IgD-negative memory B cell (primary cell): ENCODE data around the gene NELFCD. TPM values are rescaled to one million over a fixed set of nuclear protein-coding genes. Genes with fewer than 3 reads are reported as not detected.
A peak's percentile ranks its signal among the peaks of the same experiment; 100 is the strongest.
"Not testable (repeated sequence)": the region's sequence is repeated elsewhere in the genome, so short reads cannot be mapped to it uniquely, and the experiment has no call there.

Experiments
- H3K27ac Mint-ChIP-seq, 3 donors: one replicate each; pipeline ENCODE4 v1.8.0; 2020 to 2022; ENCODE audit warnings: mild to moderate bottlenecking in 3 of 3, mixed read lengths in 3 of 3, moderate library complexity in 1 of 3
- H3K27me3 Mint-ChIP-seq: one replicate; pipeline ENCODE4 v1.8.0; 2021; ENCODE audit warnings: mixed read lengths
- H3K36me3 Mint-ChIP-seq: one replicate; pipeline ENCODE4 v1.8.0; 2020; ENCODE audit warnings: mild to moderate bottlenecking, mixed read lengths
- H3K4me1 Mint-ChIP-seq, 3 donors: one replicate each; pipeline ENCODE4 v1.8.0; 2020 to 2022; ENCODE audit warnings: mixed read lengths in 3 of 3, mild to moderate bottlenecking in 1 of 3
- H3K4me3 Mint-ChIP-seq, 4 donors: one replicate each; pipeline ENCODE4 v1.8.0; 2020 to 2022; ENCODE audit warnings: mild to moderate bottlenecking in 4 of 4, mixed read lengths in 4 of 4, moderate library complexity in 3 of 4
- H3K9me3 Mint-ChIP-seq, 3 donors: one replicate each; pipeline ENCODE4 v1.8.0; 2020 to 2021; ENCODE audit warnings: mixed read lengths in 3 of 3, mild to moderate bottlenecking in 1 of 3
- polyA plus RNA-seq: library from polyadenylated mRNA; unstranded; fragments of 300-500 nt; fragmentation: Illumina TruSeq; gene quantifications from one replicate; pipeline ENCODE4 v1.2.3, GENCODE V29; 2021

Gene NELFCD
- polyA plus RNA-seq, 1 donor from 2014 or later: 79.6 TPM

DNA sequence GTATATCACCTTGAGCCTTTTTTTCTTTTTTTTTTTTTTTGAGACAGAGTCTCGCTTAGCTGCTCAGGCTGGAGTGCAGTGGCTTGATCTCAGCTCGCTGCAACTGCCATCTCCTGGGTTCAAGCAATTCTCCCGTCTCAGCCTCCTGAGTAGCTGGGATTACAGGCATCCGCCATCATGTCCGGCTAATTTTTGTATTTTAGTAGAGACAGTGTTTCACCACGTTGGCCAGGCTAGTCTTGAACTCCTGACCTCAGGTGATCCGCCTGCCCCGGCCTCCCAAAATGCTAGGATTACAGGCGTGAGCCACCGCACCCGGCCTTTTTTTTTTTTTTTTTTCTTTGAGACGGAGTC lies 2.0 kb downstream of the NELFCD start:
- H3K4me3 Mint-ChIP-seq: peak overlapping the region in 3 of 4 donors; percentile 84 to 97 (median 97)
- H3K27me3 Mint-ChIP-seq, H3K9me3 Mint-ChIP-seq, H3K36me3 Mint-ChIP-seq: not testable (repeated sequence)
- peaks cover 33 to 36% (median 36%) of the 10 kb centered on the region in 3 donors for H3K4me1 Mint-ChIP-seq
- peak overlapping the region in 2 of 3 donors; percentile 69 to 85 for H3K27ac Mint-ChIP-seq

GRCh38 chr20:58984691-58985090 lies 3.6 kb downstream of the NELFCD start:
- Mint-ChIP-seq H3K4me3 (peak overlapping the region in 1 of 4 donors; percentile 72), H3K27me3 (no peaks in the 10 kb centered on the region), H3K27ac (peak overlapping the region in 2 of 3 donors; percentile 17 to 88), H3K9me3 (no peaks in the 10 kb centered on the region), H3K36me3 (peaks cover 4% of the 10 kb centered on the region), H3K4me1 (peaks cover 25 to 27% (median 25%) of the 10 kb centered on the region in 3 donors)

- H3K36me3 Mint-ChIP-seq: peaks cover 4% of the 10 kb centered on the region
- no peak overlapping the region for H3K4me3 Mint-ChIP-seq
- H3K4me1 Mint-ChIP-seq: peaks cover 25 to 30% (median 25%) of the 10 kb centered on the region in 3 donors
- H3K27me3 Mint-ChIP-seq: no peaks in the 10 kb centered on the region
- H3K27ac Mint-ChIP-seq: peak overlapping the region in 1 of 3 donors; percentile 51
- H3K9me3 Mint-ChIP-seq: no peaks in the 10 kb centered on the region
Observed at GRCh38 chr20:58985656-58986055, 4.6 kb downstream of the NELFCD start.

DNA sequence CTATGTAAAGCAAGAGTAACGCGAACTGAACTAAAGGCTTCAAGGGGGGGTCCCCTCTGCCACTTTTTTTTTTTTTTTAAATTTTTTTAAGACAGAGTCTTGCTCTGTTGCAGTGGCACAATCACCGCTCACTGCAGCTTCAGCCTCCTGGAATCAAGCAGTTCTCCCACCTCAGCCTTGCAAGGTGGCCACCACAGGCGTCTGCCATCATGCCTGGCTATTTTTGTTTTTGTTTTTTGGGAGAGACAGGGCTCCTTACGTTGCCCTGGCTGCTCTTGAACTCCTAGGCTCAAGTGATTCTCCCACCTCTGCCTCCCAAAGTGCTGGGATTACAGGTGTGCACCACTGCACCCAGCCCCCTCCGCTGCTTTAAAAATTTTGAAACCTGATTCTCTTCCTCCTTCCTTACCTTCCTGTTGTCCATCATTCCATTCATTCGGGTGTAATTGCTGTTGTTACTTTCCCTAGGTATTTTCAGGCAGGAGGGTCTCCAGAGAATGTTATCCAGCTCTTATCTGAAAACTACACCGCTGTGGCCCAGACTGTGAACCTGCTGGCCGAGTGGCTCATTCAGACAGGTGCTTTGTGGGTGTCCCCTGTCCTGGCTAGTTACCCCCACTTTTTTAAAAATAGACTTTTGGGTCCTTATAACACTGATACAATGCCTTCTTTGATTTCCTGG lies 5.4 kb downstream of the NELFCD start:
- H3K9me3 Mint-ChIP-seq: no peaks in the 10 kb centered on the region
- peaks cover 25 to 30% (median 26%) of the 10 kb centered on the region in 3 donors for H3K4me1 Mint-ChIP-seq
- H3K4me3 Mint-ChIP-seq: no peak overlapping the region
- H3K27ac Mint-ChIP-seq: peak overlapping the region; percentile 23 to 81 (median 76)
- H3K36me3 Mint-ChIP-seq: peaks cover 4% of the 10 kb centered on the region
- H3K27me3 Mint-ChIP-seq: no peaks in the 10 kb centered on the region

- H3K27me3 Mint-ChIP-seq: no peaks in the 10 kb centered on the region
- H3K9me3 Mint-ChIP-seq: no peaks in the 10 kb centered on the region
- H3K27ac Mint-ChIP-seq: peak overlapping the region; percentile 23 to 67 (median 47)
- H3K4me3 Mint-ChIP-seq: peak overlapping the region in 1 of 4 donors; percentile 20
- H3K4me1 Mint-ChIP-seq: peaks cover 21 to 27% (median 26%) of the 10 kb centered on the region in 3 donors
- H3K36me3 Mint-ChIP-seq: peaks cover 4% of the 10 kb centered on the region
Observed at GRCh38 chr20:58986968-58987517, 6.0 kb downstream of the NELFCD start.

DNA sequence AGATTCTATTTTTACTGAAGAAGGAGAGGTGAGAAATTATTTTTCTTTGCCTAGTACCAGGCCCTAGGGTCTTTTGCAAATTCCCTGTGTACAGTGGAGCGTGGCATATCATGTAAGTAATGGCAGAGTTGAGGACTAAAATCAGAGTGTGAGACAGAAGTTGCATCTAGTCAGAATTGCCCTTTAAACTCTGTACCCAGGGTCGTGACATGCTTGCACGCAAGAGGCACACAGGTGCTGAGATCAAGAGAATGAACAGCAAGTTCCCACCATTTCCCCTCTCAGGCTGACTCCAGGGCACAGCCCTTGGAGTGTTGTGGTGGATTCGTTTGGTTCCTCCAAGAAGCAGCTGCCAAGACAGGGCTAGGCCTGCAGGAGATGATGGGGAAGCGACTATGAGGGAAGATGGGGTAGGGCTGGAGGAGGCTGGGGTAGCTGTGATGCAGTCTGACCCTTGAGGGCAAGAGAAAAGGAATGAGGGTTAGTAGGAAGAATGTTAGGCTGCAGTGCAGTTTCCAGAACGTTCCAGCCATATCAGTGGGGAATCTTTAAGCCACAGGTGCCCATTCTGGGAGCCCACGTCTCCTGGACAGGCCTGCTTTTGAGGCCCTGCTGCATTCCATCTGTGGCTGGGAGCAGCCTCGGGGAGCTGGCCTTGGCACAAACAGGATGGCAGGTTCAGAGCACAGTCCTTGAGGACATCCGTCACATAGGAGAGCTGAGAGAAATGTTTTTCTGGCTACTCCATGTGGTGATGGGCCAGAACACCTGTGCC lies 6.9 kb downstream of the NELFCD start:
- no peaks in the 10 kb centered on the region for H3K9me3 Mint-ChIP-seq

GRCh38 chr20:58988565-58988882 lies 7.5 kb downstream of the NELFCD start:
- H3K27me3 Mint-ChIP-seq: no peaks in the 10 kb centered on the region
- H3K4me1 Mint-ChIP-seq: peaks cover 15 to 23% (median 16%) of the 10 kb centered on the region in 3 donors
- no peak overlapping the region for H3K4me3 Mint-ChIP-seq
- no peaks in the 10 kb centered on the region for H3K9me3 Mint-ChIP-seq
- peak overlapping the region in 2 of 3 donors; percentile 35 to 90 for H3K27ac Mint-ChIP-seq
- H3K36me3 Mint-ChIP-seq: peaks cover 4% of the 10 kb centered on the region

More for the DNA sequence above, 6.9 kb downstream of the NELFCD start:
- Mint-ChIP-seq H3K36me3 (peaks cover 4% of the 10 kb centered on the region), H3K27me3 (no peaks in the 10 kb centered on the region), H3K4me1 (peaks cover 15 to 21% (median 18%) of the 10 kb centered on the region in 3 donors), H3K4me3 (no peak overlapping the region), H3K27ac (peak overlapping the region; percentile 35 to 47 (median 42))

DNA sequence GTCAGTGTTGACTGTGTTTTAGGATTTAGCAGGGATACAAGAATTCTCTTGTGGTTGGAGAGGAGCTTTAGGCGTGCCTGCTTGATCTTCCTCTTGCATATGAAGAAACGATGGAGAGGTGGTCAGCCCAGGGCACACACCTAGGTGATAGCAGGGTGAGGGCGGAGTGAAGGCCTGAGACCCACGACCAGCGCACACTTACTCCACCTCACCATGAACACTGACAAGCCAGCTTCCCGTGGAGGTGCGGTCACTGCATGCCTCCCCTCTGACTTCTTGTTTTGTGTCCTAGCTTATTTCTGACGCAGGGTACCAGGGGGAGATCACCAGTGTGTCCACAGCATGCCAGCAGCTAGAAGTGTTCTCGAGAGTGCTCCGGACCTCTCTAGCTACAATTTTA lies 8.1 kb downstream of the NELFCD start:
- peaks cover 4% of the 10 kb centered on the region for H3K36me3 Mint-ChIP-seq
- H3K4me1 Mint-ChIP-seq: peaks cover 8 to 20% (median 13%) of the 10 kb centered on the region in 3 donors
- H3K27me3 Mint-ChIP-seq: no peaks in the 10 kb centered on the region
- H3K27ac Mint-ChIP-seq: peak overlapping the region in 2 of 3 donors; percentile 35 to 53
- no peak overlapping the region for H3K4me3 Mint-ChIP-seq
- H3K9me3 Mint-ChIP-seq: no peaks in the 10 kb centered on the region

GRCh38 chr20:58990651-58991445 lies 9.8 kb downstream of the NELFCD start:
- no peak overlapping the region for H3K27ac Mint-ChIP-seq
- no peaks in the 10 kb centered on the region for H3K9me3 Mint-ChIP-seq
- peaks cover 7 to 21% (median 19%) of the 10 kb centered on the region in 3 donors for H3K4me1 Mint-ChIP-seq
- H3K27me3 Mint-ChIP-seq: no peaks in the 10 kb centered on the region
- H3K36me3 Mint-ChIP-seq: peaks cover 4% of the 10 kb centered on the region
- peak overlapping the region in 1 of 4 donors; percentile 51 for H3K4me3 Mint-ChIP-seq

DNA sequence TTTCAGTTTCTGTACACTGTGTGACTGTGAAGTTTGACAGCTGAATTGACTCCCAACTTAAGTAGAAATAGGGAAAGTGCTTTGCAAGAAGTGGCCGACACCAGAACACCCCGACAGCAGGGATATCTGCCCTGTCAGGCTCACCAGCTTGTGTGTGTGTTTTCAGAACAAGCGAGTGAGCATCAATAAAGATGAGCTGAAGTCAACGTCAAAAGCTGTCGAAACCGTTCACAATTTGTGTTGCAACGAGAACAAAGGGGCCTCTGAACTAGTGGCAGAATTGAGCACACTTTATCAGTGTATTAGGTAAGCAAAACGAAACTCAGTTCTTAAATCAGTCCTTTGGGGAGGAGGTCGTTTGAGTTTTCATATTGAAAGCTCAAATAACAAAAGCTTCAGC lies 10.7 kb downstream of the NELFCD start:
- Mint-ChIP-seq H3K27me3 (no peaks in the 10 kb centered on the region), H3K36me3 (peaks cover 4% of the 10 kb centered on the region), H3K4me3 (no peak overlapping the region), H3K27ac (peak overlapping the region in 1 of 3 donors; percentile 46), H3K4me1 (peaks cover 9 to 21% (median 20%) of the 10 kb centered on the region in 3 donors), H3K9me3 (no peaks in the 10 kb centered on the region)

DNA sequence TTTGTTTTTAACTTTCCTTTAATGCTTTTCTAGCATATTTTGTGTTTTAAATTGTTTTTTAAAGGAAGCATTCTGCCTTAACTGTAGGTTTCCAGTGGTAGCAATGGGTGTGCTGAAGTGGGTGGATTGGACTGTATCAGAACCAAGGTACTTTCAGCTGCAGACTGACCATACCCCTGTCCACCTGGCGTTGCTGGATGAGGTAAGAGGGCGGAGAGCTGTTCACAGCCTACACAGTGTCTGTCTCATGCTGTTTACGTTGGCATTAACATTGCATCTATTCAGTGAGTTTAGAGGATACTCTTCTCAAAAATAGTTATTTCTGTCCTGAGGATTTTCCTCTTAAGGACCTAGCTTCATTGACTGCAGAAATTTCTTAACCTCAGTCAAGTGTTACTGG lies 11.9 kb downstream of the NELFCD start:
- Mint-ChIP-seq H3K4me3 (no peak overlapping the region), H3K4me1 (peaks cover 5 to 20% (median 19%) of the 10 kb centered on the region in 3 donors), H3K27me3 (no peaks in the 10 kb centered on the region), H3K27ac (peak overlapping the region in 2 of 3 donors; percentile 14 to 39), H3K36me3 (peaks cover 3% of the 10 kb centered on the region), H3K9me3 (no peaks in the 10 kb centered on the region)

DNA sequence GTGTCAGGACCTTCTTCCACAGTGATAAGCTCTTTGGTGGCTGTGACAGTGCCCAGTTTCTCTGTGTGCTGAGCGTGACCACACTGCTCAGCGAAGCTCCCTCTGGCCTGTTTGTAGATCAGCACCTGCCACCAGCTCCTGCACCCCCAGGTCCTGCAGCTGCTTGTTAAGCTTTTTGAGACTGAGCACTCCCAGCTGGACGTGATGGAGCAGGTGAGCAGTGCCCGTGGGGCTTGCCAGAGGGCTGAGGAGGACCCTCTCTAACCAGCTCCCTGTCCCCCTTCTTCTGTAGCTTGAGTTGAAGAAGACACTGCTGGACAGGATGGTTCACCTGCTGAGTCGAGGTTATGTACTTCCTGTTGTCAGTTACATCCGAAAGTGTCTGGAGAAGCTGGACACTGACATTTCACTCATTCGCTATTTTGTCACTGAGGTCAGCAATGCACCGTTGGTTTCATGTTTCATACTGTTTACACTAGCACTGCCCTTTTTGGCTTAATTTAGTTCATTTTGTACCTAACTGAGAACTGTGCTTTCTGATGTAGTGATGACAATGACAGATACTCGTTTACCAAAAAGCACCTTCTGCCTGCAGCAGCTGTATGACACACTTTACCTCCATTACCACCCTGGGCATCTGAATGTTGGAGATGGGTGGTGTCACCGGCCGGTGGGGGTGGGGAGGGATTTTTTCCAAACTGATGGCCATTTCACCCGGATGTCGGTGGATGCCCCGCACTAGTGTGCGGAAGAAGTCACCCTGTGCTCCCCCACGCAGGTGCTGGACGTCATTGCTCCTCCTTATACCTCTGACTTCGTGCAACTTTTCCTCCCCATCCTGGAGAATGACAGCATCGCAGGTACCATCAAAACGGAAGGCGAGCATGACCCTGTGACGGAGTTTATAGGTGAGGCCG lies 12.5 kb downstream of the NELFCD start:
- H3K27me3 Mint-ChIP-seq: no peaks in the 10 kb centered on the region
- peak overlapping the region in 2 of 3 donors; percentile 22 to 41 for H3K27ac Mint-ChIP-seq
- H3K36me3 Mint-ChIP-seq: peaks cover 3% of the 10 kb centered on the region
- H3K4me1 Mint-ChIP-seq: peaks cover 5 to 20% (median 19%) of the 10 kb centered on the region in 3 donors
- H3K9me3 Mint-ChIP-seq: no peaks in the 10 kb centered on the region
- peak overlapping the region in 2 of 4 donors; percentile 18 to 48 for H3K4me3 Mint-ChIP-seq

GRCh38 chr20:58994390-58995159 lies 13.5 kb downstream of the NELFCD start:
- no peaks in the 10 kb centered on the region for H3K27me3 Mint-ChIP-seq
- no peaks in the 10 kb centered on the region for H3K36me3 Mint-ChIP-seq
- H3K4me1 Mint-ChIP-seq: peaks cover 5 to 20% (median 19%) of the 10 kb centered on the region in 3 donors
- H3K9me3 Mint-ChIP-seq: no peaks in the 10 kb centered on the region
- H3K27ac Mint-ChIP-seq: peak overlapping the region; percentile 41 to 73 (median 63)
- H3K4me3 Mint-ChIP-seq: peak overlapping the region in 1 of 4 donors; percentile 48
